A673 (cell line): ENCODE results near the gene GNG3.
"Not testable (repeated sequence)": the region's sequence is repeated elsewhere in the genome, so short reads cannot be mapped to it uniquely, and the experiment has no call there.

Experiments
- EZH2 ChIP-seq: fragments of 200-600 bp; sonication (generic); IDR thresholded peaks from 2 replicates; pipeline ENCODE4 v1.6.1; 2017; ENCODE audit warnings: borderline replicate concordance, low read depth, mild to moderate bottlenecking, mixed read lengths, antibody characterized with exemption, low read length; ENCODE audit not compliant: poor library complexity, severe bottlenecking
- TF ChIP-seq, protein P1 (sequence below): fragments of 300-800, 200-600 bp; sonication (generic); conservative IDR thresholded peaks from 2 replicates; pipeline ENCODE4 v1.5.1; 2017; ENCODE audit warnings: low read depth, mild to moderate bottlenecking, antibody characterized with exemption, low read length, moderate library complexity, mixed read lengths

DNA sequence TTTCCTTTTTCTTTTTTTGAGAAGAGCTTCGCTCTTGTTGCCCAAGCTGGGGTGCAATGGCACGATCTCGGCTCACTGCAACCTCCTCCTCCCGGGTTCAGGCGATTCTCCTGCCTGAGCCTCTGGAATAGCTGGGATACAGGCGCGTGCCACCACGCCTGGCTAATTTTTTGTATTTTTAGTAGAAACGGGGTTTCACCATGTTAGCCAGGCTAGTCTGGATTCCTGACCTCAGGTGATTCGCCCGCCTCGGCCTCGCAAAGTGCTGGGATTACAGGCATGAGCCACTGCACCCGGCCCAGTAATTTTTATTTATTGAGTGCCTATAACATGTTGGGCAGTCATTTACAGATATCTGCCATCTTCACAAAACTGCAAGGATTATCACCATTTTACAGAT lies 22.6 kb downstream of the GNG3 start:
- TF ChIP-seq, protein P1, sequence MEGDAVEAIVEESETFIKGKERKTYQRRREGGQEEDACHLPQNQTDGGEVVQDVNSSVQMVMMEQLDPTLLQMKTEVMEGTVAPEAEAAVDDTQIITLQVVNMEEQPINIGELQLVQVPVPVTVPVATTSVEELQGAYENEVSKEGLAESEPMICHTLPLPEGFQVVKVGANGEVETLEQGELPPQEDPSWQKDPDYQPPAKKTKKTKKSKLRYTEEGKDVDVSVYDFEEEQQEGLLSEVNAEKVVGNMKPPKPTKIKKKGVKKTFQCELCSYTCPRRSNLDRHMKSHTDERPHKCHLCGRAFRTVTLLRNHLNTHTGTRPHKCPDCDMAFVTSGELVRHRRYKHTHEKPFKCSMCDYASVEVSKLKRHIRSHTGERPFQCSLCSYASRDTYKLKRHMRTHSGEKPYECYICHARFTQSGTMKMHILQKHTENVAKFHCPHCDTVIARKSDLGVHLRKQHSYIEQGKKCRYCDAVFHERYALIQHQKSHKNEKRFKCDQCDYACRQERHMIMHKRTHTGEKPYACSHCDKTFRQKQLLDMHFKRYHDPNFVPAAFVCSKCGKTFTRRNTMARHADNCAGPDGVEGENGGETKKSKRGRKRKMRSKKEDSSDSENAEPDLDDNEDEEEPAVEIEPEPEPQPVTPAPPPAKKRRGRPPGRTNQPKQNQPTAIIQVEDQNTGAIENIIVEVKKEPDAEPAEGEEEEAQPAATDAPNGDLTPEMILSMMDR, result not testable (repeated sequence)
- not testable (repeated sequence) for TF ChIP-seq EZH2
